ENCODE data around the gene IMPDH2.

The IMPDH2 gene

GRCh38 chr3:49028673-49029562 lies at the start of gene IMPDH2:
TSS of gene IMPDH2 (minus strand) at chr3:49029398. CDS start at chr3:49029350, 48 bp downstream.
- DNase-seq (ENCODE audit: low read depth in 2 of 2) = peak; percentile 89 to 92

DNA sequence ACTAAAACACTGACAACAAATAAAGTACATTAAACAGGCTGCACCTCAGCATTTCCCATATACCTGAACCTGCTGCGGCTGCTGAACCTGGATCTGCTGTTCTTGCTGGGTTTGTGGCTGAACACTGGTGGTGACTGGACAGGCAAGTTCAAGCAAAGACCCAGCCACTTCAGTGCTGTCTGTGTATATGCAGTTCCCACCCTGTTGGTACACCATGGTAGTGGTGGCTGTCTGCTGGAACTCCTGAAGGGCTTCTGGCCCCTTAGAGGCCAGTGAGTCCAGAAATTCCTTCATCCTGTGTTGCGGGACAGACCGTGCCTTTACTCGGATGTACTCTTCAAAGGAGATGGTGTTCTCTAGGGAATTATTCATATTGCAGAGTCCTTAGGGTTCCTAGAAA lies 47.4 kb upstream of the IMPDH2 start:
- no peak for DNase-seq (ENCODE audit: low read depth in 2 of 2)

GRCh38 chr3:49076116-49076515 lies 46.9 kb upstream of the IMPDH2 start:
- no peak for DNase-seq (ENCODE audit: low read depth in 2 of 2)

GRCh38 chr3:49058011-49058410 lies 28.8 kb upstream of the IMPDH2 start:
- no peak for DNase-seq (ENCODE audit: low read depth in 2 of 2)

GRCh38 chr3:49057268-49057667 lies 28.1 kb upstream of the IMPDH2 start:
- DNase-seq (ENCODE audit: low read depth in 2 of 2) = no peak

DNA sequence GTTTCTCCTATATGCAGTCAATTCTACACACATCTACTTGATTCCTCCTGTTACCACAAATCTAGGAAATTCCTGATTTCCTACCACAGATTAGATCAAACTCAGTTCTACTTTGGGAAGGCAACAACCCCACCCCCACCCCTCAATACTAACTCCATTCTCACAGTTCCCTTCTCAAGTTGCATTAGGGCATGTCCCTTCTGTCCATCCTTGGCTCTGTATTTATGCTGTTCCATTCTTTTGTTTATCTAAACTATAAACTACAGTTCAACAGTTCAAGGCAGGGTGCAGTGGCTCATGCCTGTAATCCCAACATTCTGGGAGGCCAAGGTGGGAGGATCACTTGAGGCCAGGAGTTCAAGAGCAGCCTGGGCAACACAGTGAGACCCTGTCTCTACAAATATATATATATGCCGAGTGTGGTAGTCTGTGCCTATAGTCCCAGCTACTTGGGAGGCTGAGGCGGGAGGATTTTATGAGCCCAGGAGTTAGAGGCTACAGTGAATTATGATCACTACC lies 25.2 kb upstream of the IMPDH2 start:
- no peak for DNase-seq (ENCODE audit: low read depth in 2 of 2)

- DNase-seq (ENCODE audit: low read depth in 2 of 2) = no peak
These were observed 24.3 kb upstream of the IMPDH2 start for GRCh38 chr3:49053543-49053942.

DNA sequence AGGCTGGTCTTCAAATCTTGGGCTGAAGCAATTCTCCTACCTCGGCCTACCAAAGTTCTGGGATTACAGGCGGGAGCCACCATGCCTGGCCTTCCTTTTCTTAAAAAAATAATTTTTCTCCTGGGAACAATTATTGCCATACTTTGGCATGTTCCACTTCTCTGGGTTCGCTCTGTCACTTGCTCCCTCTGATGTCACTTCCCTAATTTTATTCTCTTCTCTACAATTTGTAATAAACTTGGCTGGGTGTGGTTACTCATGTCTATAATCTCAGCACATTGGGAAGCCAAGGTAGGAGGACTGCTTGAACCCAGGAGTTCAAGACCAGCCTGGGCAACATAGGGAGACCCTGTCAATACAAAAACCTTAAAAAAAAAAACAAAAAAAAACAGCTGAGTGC lies 6.1 kb upstream of the IMPDH2 start:
- DNase-seq (ENCODE audit: low read depth in 2 of 2) = no peak

DNA sequence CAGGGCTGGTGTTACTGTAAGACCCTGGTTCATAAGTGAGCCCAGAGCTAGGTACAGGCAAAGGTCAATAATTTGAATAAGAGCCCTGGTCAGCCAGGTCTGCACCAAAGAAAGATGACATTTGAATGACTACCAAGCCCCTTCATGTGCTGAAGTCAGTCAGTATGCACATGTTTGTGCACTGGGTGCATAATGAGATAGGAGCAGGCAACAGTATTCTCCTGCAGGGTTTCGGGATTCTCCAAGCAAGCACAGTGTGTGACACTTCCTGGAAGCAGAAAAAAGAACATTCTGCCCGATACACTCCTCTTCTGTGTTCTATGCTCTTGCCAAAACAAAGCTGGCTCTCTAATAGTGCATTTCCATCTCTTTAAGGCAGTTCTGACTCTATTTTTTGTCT lies 5.5 kb upstream of the IMPDH2 start:
- DNase-seq (ENCODE audit: low read depth in 2 of 2) = no peak

- DNase-seq (ENCODE audit: low read depth in 2 of 2) = no peak
These were observed 3.6 kb upstream of the IMPDH2 start for GRCh38 chr3:49032646-49033304.

DNA sequence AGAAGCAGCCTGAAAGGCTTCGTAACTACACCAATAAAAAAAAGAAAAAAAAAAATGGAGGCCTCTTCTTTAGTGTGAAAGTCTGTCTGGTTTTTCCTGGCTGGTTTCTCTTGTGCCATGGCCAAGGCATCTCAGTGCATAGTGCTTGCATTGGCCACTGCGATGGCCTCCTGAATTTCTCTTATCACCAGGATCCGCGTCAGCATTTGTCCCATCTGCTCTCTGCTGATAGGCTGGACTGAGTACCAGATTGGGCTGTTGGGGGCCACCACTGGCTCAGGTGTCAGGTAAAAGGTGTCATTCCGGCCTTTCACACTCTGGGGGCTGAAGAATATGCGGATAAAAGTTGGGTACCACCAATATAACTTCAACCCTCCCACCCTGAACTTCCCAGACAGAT lies 1.1 kb upstream of the IMPDH2 start:
- DNase-seq (ENCODE audit: low read depth in 2 of 2) = no peak

DNA sequence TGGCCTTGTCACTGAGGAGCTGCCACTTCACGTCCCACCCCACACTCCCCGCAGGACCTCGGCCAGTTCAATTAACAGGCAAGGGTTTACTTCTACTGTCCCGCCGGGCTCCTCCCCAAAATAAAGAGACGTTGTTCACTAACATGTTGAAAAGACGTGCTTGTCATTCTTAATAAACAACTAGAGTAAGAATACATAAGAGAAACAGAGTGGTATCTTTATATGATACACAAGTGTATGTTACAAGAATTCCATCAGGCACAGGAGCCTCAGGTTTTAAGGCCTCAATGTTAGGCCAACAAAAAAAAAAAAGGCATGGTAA lies 326 bp upstream of the IMPDH2 start:
- DNase-seq (ENCODE audit: low read depth in 2 of 2) = no peak

DNA sequence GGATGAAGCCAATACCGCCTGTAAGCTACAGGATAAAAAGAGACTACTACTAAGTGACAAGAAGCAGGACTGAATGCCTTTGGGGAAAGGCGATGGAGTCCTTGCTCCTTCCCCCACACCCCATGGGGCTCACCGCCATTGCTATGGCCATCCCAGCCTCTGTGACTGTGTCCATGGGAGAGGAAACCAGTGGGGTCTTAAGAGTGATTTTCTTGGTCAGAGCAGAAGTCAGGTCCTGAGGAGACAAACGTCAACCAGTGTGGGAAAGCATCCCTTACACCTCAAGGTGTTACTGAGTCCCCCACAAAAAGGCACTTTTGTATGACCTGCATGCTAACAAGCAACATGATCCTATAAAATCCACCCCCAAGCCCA lies 913 bp downstream of the IMPDH2 start:
- no peak for DNase-seq (ENCODE audit: low read depth in 2 of 2)

DNA sequence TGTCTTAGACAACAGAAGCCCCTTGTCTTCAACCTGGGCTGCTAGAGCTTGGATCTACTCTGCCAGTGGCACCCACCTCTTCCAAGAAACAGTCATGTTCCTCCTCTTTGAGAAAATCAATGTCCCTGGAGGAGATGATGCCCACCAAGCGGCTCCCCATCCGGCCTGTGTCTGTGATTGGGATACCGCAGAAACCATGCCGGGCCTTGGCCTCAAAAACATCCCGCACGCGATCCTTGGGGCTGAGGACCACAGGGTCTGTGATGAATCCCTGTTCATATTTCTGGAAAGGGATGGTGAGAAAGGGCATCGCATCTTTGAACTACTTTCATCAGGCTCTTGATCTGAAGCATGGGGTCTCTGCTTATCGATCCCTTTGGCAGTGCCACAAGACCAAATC lies 1.6 kb downstream of the IMPDH2 start:
- no peak for DNase-seq (ENCODE audit: low read depth in 2 of 2)

DNA sequence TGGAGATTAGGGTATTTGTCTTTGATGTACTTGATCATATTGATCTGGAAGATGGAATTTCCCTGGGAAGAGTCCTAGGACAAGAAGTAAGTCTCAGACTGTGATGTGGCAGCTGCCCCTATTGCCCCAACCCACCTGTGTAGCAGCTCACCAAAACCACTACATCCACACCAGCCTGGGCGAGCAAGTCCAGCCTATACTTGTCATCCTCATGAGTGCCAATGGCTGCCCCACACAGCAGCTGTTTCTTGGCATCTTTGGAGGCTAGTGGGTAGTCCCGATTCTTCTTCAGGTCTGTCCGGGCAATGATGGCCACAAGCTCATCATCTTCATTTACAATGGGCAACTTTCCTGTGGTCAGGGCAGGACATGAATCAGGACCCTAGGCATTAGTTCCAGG lies 2.7 kb downstream of the IMPDH2 start:
- no peak for DNase-seq (ENCODE audit: low read depth in 2 of 2)

DNA sequence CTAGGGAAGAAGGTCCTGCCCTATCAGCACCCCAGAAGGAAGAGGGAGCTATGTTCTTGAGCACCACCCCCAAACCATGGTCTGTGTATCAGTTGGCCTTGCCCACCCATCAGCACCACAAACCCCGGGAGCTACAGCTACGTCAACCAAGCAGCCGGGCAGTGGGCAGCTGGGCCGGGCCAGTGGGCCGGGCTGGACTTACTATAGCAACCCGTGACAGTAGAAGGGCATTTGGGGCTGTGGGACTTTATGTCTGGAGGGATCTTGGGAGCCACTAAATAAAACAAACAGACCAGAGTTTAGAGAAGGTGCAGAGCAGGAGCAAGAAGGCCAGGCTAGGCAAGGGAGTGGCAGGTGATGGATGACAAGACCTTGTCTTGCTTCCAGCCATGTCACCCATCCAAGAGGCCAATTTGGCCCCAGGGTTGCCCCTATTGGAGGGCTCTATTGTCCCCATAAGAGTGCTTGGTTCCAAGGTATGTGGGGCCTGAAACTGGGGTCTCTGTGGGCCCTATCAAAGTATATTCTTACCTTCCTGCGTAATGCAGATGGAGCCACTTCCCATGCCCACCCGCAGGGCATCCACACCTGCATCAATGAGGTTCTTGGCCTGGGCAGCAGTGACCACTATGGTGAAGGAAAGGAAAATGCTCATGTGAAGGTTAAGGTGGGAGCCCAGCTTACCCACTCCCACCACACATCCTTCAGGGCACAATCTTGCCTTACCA lies 3.2 kb downstream of the IMPDH2 start:
- DNase-seq (ENCODE audit: low read depth in 2 of 2) = no peak

- DNase-seq (ENCODE audit: low read depth in 2 of 2) = no peak
These were observed 4.0 kb downstream of the IMPDH2 start for GRCh38 chr3:49025005-49025792.

- no peak for DNase-seq (ENCODE audit: low read depth in 2 of 2)
These were observed 4.7 kb downstream of the IMPDH2 start for GRCh38 chr3:49024449-49024848.

GRCh38 chr3:49023775-49024174 lies 5.4 kb downstream of the IMPDH2 start:
- no peak for DNase-seq (ENCODE audit: low read depth in 2 of 2)

DNA sequence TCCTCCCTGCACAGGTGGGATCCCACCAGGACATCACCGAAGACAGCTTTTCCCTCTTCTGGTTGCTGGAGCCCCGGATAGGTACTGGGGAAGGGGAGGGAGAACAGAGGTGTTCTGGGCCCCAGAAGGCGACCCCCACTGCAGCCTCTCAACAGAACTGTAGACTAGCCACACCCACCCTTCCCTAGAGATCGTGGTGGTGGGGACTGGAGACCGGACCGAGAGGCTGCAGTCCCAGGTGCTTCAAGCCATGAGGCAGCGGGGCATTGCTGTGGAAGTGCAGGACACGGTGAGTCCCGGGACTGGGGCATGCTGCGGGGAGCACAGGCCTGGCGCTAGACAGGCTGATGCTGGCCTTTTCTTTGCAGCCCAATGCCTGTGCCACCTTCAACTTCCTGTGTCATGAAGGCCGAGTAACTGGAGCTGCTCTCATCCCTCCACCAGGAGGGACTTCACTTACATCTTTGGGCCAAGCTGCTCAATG lies 6.5 kb downstream of the IMPDH2 start:
- no peak for DNase-seq (ENCODE audit: low read depth in 2 of 2)

- peak; percentile 86 to 90 for DNase-seq (ENCODE audit: low read depth in 2 of 2)
These were observed 7.1 kb downstream of the IMPDH2 start, which contains the start of gene NDUFAF3 for GRCh38 chr3:49021813-49022687. TSS of gene NDUFAF3 (plus strand) at chr3:49022121. CDS start at chr3:49022145, 24 bp downstream.
